BLaER1 (cell line): ENCODE data around the gene ACTL7B.

Experiments used
- H3K27ac ChIP-seq: shearing (Covaris generic); formaldehyde crosslinking; 2 replicates; pipeline ENCODE4 v1.8.1; 2022
- H3K27me3 ChIP-seq: shearing (Covaris generic); formaldehyde crosslinking; 2 replicates; pipeline ENCODE4 v1.8.1; 2022
- H3K36me3 ChIP-seq: shearing (Covaris generic); formaldehyde crosslinking; 2 replicates; pipeline ENCODE4 v1.8.1; 2022
- H3K4me1 ChIP-seq: shearing (Covaris generic); formaldehyde crosslinking; 2 replicates; pipeline ENCODE4 v1.8.1; 2022
- H3K4me2 ChIP-seq: shearing (Covaris generic); formaldehyde crosslinking; 2 replicates; pipeline ENCODE4 v1.8.1; 2022
- H3K4me3 ChIP-seq: shearing (Covaris generic); formaldehyde crosslinking; 2 replicates; pipeline ENCODE4 v1.8.1; 2022
- H3K9ac ChIP-seq: shearing (Covaris generic); formaldehyde crosslinking; 2 replicates; pipeline ENCODE4 v1.8.1; 2022
- H3K9me3 ChIP-seq: shearing (Covaris generic); formaldehyde crosslinking; 2 replicates; pipeline ENCODE4 v1.8.1; 2022
- H4K20me1 ChIP-seq: shearing (Covaris generic); formaldehyde crosslinking; 2 replicates; pipeline ENCODE4 v1.8.1; 2022
- Cebpa-rat ChIP-seq: shearing (Covaris generic); IDR thresholded peaks from 2 replicates; pipeline ENCODE4 v1.8.1; 2022

ACTL7B gene

DNA sequence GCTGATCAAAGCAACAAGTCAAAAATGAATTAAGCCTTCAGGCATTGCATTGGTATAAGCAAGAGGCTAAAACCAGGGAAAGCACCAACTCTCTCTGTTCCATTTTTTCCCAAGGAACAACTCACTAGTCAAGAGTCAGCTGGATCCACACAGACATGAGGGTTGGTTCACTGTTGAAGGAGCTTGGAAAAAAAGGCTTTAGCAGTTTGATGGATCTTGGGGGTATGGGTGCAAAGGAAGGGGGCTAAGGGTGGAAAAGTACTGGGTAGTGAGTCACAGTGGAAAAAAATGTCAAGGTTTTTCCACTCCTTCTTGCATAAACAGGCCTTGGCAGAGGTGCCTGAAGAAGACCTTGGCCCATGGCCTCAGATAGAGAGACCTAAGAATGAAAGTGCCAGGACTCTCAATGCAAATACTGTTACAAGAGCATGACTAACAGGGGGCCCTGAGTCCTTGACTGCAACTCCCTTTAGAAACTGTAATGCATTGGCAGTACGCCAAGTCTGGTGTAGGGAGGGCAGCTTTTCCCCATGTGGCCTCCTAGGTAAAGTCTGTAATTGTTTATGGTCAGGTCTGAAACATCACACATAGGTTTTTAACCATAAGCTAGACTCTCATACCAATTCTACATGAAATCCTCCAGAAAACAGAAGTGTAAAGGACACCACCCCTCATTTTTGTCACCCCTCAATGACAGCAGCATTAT lies 30.0 kb upstream of the ACTL7B start:
- Histone ChIP-seq H3K9ac (no peak overlapping the region), H3K4me2 (no peak overlapping the region), H3K4me3 (no peak overlapping the region), H3K36me3 (peaks cover 64% of the 10 kb centered on the region), H3K27ac (no peak overlapping the region), H3K4me1 (no peaks in the 10 kb centered on the region), H3K27me3 (no peaks in the 10 kb centered on the region), H4K20me1 (no peaks in the 10 kb centered on the region), H3K9me3 (no peaks in the 10 kb centered on the region)
- no peak for TF ChIP-seq Cebpa-rat

DNA sequence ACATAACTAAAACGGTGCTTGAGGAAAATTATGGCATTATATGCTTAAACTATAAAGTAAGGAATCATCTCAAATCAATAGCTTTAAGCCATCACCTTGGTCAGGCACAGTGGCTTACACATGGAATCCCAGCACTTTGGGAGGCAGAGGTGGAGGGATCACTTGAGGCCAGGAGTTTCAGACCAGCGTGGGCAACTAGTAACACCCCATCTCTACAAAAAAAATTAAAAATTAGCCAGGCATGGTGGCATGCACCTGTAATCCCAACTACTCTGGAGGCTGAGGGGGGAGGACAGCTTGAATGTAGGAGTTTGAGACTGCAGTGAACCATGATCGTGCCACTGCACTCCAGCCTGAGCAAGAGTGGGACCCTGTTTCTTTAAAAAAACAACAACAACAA lies 28.9 kb upstream of the ACTL7B start:
- H3K4me3 ChIP-seq = no peak overlapping the region
- H3K27me3 ChIP-seq = no peaks in the 10 kb centered on the region
- H3K9ac ChIP-seq = no peak overlapping the region
- no peak overlapping the region for H3K27ac ChIP-seq
- H3K4me1 ChIP-seq = no peaks in the 10 kb centered on the region
- TF ChIP-seq Cebpa-rat = no peak
- H4K20me1 ChIP-seq = no peaks in the 10 kb centered on the region
- no peak overlapping the region for H3K4me2 ChIP-seq
- H3K36me3 ChIP-seq = peaks cover 58% of the 10 kb centered on the region
- no peaks in the 10 kb centered on the region for H3K9me3 ChIP-seq

DNA sequence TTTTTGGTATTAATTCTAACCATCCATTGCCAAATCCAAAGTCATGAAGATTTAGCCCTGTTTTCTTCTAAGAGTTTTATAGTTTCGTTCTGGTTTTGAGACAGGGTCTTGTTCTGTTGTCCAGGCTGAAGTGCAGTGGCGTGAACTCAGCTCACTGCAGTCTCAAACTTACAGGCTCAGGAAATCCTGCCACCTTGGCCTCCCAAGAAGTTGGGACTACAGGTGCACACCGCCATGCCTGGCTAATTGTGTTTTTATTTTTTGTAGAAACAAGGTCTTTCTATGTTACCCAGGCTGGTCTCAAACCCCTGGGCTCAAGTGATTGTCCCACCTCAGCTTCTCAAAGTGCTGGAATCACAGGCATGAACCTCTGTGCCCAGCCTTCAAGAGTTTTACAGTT lies 27.3 kb upstream of the ACTL7B start:
- Histone ChIP-seq H3K36me3 (peaks cover 59% of the 10 kb centered on the region), H3K4me2 (no peak overlapping the region), H3K27ac (no peak overlapping the region), H3K9ac (no peak overlapping the region), H3K4me3 (no peak overlapping the region), H3K9me3 (no peaks in the 10 kb centered on the region), H4K20me1 (no peaks in the 10 kb centered on the region), H3K27me3 (no peaks in the 10 kb centered on the region), H3K4me1 (no peaks in the 10 kb centered on the region)
- TF ChIP-seq Cebpa-rat = no peak

DNA sequence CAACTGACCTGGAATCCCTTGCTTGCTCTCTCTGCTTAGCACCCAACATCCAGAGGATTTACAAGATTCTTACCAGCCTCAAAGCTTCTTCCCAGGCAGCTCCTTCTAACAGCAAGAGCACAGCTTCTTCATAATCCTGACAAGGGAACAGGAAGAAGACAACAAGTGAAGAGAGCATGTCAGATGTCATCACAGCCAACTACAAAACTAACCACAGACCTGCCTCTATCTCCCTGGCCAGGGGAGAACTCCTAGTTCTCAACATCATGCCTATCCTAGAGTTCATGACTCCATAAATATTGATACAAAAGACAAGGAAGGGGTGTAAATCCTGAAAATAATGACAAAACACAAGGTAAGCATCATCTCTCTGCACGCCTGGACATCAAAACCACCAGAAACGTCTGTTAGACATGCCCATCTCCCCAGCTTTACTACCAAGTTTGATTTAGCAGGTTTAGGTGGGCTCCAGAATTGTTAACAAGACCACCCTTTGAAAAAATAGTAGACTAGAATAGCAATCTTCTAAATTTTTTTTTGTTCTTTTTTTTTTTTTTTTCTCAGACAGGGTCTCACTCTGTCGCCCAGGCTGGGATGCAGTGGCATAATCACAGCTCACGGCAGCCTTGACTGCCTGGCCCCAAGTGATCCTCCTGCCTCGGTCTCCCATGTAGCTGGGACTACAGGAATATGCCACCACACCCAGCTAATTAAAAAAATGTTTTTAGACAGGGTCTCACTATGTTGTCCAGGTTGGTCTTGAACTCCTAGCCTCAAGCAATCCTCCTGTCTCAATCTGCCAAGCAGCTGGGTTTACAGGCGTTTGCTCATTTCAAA lies 26.5 kb upstream of the ACTL7B start:
- no peaks in the 10 kb centered on the region for H3K9me3 ChIP-seq
- no peak overlapping the region for H3K4me2 ChIP-seq
- H3K4me3 ChIP-seq = no peak overlapping the region
- no peaks in the 10 kb centered on the region for H3K4me1 ChIP-seq
- no peaks in the 10 kb centered on the region for H3K27me3 ChIP-seq
- H4K20me1 ChIP-seq = no peaks in the 10 kb centered on the region
- TF ChIP-seq Cebpa-rat = no peak
- H3K9ac ChIP-seq = no peak overlapping the region
- H3K27ac ChIP-seq = no peak overlapping the region
- H3K36me3 ChIP-seq = peaks cover 59% of the 10 kb centered on the region

DNA sequence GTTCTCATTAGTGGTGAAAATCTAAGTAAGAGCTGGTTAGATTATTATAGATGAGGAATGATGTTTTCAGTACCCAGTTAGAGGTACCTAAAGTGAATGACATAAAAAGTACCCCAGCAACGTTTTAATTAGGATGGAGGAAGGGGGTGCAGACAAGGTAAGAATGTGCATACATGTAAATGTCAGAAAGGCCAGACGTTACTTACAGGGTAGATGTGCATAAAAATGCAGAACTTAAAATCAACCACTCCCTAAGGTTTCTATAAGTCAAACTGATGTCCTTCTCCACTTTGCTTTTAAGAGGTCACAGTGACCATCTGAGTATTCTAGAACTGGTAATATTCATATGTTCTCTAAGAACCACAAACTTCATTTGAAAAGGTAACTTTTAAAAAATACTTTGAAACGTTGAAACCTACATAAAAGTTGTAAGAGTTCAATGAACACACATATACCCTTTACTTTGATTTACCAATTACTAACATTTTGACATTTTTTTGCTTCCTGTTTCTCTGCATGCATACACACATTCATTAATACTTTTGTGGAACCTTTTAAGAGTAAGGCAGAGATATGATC lies 25.0 kb upstream of the ACTL7B start:
- Histone ChIP-seq H3K4me1 (no peaks in the 10 kb centered on the region), H3K27ac (no peak overlapping the region), H3K36me3 (peaks cover 63% of the 10 kb centered on the region), H4K20me1 (no peaks in the 10 kb centered on the region), H3K27me3 (no peaks in the 10 kb centered on the region), H3K4me3 (no peak overlapping the region), H3K4me2 (no peak overlapping the region), H3K9ac (no peak overlapping the region), H3K9me3 (no peaks in the 10 kb centered on the region)
- no peak for TF ChIP-seq Cebpa-rat

DNA sequence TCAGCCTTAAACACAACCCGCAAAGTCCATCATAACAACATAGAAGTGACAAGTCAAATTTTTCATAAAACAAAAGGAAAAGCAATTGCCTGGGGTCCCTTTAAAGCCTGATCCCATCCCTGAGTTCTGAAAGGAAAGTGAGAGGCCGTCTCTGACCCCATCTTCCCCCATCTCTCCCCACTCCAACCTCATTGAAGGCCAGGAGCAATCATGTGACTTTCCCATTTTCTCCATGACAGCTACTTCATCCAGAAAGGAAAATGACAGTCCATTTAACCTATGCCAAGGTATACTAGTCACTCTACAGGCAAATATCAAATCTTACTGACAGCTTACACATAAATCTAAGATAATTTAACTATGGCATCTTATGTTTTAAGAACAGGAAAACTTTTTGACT lies 21.7 kb upstream of the ACTL7B start:
- no peak overlapping the region for H3K27ac ChIP-seq
- no peaks in the 10 kb centered on the region for H3K27me3 ChIP-seq
- no peak for TF ChIP-seq Cebpa-rat
- no peaks in the 10 kb centered on the region for H4K20me1 ChIP-seq
- no peak overlapping the region for H3K4me3 ChIP-seq
- no peak overlapping the region for H3K4me2 ChIP-seq
- H3K9ac ChIP-seq = no peak overlapping the region
- H3K9me3 ChIP-seq = 0 out of 2 replicates have a peak, but pooled peaks cover 4% of the 10 kb centered on the region
- no peaks in the 10 kb centered on the region for H3K4me1 ChIP-seq
- H3K36me3 ChIP-seq = peaks cover 83% of the 10 kb centered on the region

DNA sequence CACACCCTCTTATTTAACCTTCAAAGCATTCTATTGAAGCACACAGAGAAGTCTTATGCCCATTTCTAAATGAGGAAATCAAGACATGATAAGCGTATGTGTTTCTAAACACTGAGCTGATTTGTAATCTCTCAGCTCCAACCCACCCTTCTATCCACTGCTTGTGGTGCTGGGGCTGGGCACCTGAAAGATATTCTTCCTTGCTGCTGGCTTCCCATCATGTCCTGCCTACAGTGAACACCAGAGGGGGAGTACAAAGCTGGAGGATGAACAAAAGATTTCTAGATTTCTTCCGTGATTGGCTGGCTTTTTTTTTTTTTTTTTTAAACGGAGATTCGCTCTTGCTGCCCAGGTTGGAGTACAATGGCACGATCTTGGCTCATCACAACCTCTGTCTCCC lies 20.6 kb upstream of the ACTL7B start:
- H4K20me1 ChIP-seq = no peaks in the 10 kb centered on the region
- H3K27ac ChIP-seq = no peak overlapping the region
- no peak overlapping the region for H3K9ac ChIP-seq
- no peak overlapping the region for H3K4me3 ChIP-seq
- H3K4me2 ChIP-seq = no peak overlapping the region
- no peaks in the 10 kb centered on the region for H3K27me3 ChIP-seq
- peaks cover 86% of the 10 kb centered on the region for H3K36me3 ChIP-seq
- peaks cover 15% of the 10 kb centered on the region for H3K9me3 ChIP-seq
- H3K4me1 ChIP-seq = no peaks in the 10 kb centered on the region
- no peak for TF ChIP-seq Cebpa-rat

DNA sequence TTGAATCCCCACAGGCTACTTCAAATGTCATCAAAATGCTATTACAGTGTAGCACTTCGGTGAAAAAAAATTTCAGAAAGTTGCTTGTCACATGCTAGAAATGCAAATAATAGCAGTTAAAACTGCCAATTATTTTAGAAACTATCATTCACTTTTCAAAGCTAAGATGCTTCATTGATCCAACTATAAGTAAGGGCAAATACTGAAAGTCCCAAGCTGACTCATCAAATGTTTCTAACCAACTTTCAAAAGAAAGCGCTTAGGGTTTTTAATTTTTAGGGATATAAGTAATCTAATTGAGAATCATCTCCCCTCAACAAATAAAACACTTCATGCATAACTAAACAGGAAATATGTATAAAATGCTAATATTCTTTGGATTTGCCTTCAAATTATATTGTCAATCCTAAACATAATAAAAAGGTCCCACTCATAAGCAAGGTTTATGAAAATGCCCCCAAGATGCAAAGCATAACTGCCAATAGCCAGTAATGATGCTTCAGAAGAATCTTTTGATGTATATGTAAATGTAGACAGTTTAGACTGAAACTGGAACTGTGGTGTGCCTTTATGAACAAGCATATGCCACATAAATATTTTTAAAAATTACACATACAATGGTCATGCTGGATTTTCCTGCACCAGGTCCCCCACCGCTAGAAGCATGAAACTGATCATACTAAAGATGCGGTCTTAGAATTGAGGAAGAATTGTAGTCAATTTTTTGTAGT lies 18.4 kb upstream of the ACTL7B start:
- Histone ChIP-seq H3K27ac (no peak overlapping the region), H4K20me1 (no peaks in the 10 kb centered on the region), H3K9ac (no peak overlapping the region), H3K9me3 (peaks cover 20% of the 10 kb centered on the region), H3K36me3 (peaks cover 98% of the 10 kb centered on the region), H3K27me3 (no peaks in the 10 kb centered on the region), H3K4me2 (no peak overlapping the region), H3K4me1 (no peaks in the 10 kb centered on the region), H3K4me3 (no peak overlapping the region)
- TF ChIP-seq Cebpa-rat = no peak

DNA sequence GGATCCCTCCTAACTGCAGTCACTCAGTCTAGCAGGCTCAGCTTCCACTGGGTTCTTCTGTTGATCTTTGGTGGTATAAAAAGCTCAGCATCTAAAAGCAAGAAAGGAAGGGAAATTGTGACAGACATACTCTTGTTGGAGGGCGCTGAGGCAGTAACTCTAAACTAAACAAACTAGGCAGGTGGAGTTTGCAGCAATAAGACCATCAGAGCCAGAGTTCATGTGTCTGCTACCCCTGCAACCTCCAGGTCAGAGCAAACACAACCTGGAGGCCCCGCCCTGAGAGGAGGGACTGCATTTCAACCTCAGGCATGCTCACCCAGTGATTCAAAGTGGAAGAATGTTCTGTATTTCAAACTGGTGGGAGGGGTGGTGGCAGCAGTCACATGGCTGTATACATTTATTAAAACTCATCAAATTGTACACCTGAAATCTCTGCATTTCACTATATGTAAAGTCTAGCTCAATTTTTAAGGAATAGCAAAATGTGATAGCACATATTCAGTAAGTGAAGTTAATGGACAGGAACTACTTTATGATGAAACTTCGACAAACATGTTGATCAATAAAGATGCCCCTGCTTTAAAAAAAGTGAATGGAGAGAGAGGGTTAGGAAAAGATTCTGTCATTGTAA lies 13.4 kb upstream of the ACTL7B start:
- no peak overlapping the region for H3K27ac ChIP-seq
- no peak overlapping the region for H3K4me3 ChIP-seq
- no peak for TF ChIP-seq Cebpa-rat
- H3K4me1 ChIP-seq = no peaks in the 10 kb centered on the region
- no peaks in the 10 kb centered on the region for H3K27me3 ChIP-seq
- no peak overlapping the region for H3K9ac ChIP-seq
- H3K36me3 ChIP-seq = peaks cover 58% of the 10 kb centered on the region
- H3K9me3 ChIP-seq = peaks cover 20% of the 10 kb centered on the region
- H4K20me1 ChIP-seq = no peaks in the 10 kb centered on the region
- H3K4me2 ChIP-seq = no peak overlapping the region
